Left lung (tissue), 10 donors: Measurements from ENCODE around the gene TMEM126B. TPM values are rescaled to one million over a fixed set of nuclear protein-coding genes. Genes with fewer than 3 reads are reported as not detected.
"Not testable (repeated sequence)": the region's sequence is repeated elsewhere in the genome, so short reads cannot be mapped to it uniquely, and the experiment has no call there.

Experiments
- ATAC-seq: fragments of 200-7000 bp; cut with Tn5 transposase; one replicate; pipeline ENCODE4 v1.9.1; 2020; ENCODE audit warnings: moderate library complexity
- DNase-seq, 4 donors: peaks; one replicate each; pipeline ENCODE4 v3.0.0-alpha.2; 2013 to 2020
- H3K27ac ChIP-seq, 2 donors: fragments of 200-600 bp; sonication (generic) in 1 of 2; one replicate each; pipeline versions ENCODE4 v1.5.0 to v1.8.0; 2020 to 2021
- H3K27me3 ChIP-seq, 2 donors: fragments of 200-600 bp; sonication (generic) in 1 of 2; one replicate each; pipeline versions ENCODE4 v1.5.0 to v1.8.0; 2020 to 2021
- H3K36me3 ChIP-seq, 2 donors: fragments of 200-600 bp; sonication (generic) in 1 of 2; one replicate each; pipeline versions ENCODE4 v1.5.0 to v1.8.0; 2020 to 2021
- H3K4me1 ChIP-seq, 2 donors: fragments of 200-600 bp; one replicate each; pipeline ENCODE4 v1.8.0; 2021
- H3K4me3 ChIP-seq, 2 donors: fragments of 200-600 bp; sonication (generic) in 1 of 2; one replicate each; pipeline versions ENCODE4 v1.5.0 to v1.8.0; 2020 to 2021; ENCODE audit warnings: mild to moderate bottlenecking in 1 of 2
- H3K9me3 ChIP-seq, 2 donors: fragments of 200-600 bp; sonication (generic) in 1 of 2; one replicate each; pipeline versions ENCODE4 v1.5.0 to v1.8.0; 2020 to 2021
- intact Hi-C, 2 donors: fragments of 100-400 bp; cut with DNase I; formaldehyde crosslinking; loops; one replicate each; pipeline versions ENCODE4 v1.11.2 to v1.14.2; 2022
- polyA plus RNA-seq, 6 donors: library from polyadenylated mRNA; unstranded; fragments of 120-200 nt; gene quantifications; one replicate each; pipeline ENCODE4 v1.2.1, GENCODE V29; 2013; ENCODE audit not compliant: insufficient read length in 6 of 6
- total RNA-seq, 2 donors: library from RNA; stranded (reverse); fragmentation: NEBNext Ultra II Directional; extraction: Animal tissue kit (Norgen Biotek cat#: 25700); gene quantifications; one replicate each; pipeline ENCODE4 v1.2.1, GENCODE V29; 2021
- TF ChIP-seq, protein P1 (sequence below), 2 donors: fragments of 200-600 bp; sonication (generic) in 1 of 2; IDR thresholded peaks; one replicate each; pipeline versions ENCODE4 v1.5.0 to v1.8.0; 2021; ENCODE audit warnings: antibody characterized with exemption in 2 of 2
- donor health status: DM: no; HTN: yes; CAD: no.
- donor health status: DM: no; HTN: no; CAD: no.

The TMEM126B gene
- total and polyA plus RNA-seq, 8 donors, result 50.8 to 61.3 (median 56.6) TPM

- TF ChIP-seq, protein P1, sequence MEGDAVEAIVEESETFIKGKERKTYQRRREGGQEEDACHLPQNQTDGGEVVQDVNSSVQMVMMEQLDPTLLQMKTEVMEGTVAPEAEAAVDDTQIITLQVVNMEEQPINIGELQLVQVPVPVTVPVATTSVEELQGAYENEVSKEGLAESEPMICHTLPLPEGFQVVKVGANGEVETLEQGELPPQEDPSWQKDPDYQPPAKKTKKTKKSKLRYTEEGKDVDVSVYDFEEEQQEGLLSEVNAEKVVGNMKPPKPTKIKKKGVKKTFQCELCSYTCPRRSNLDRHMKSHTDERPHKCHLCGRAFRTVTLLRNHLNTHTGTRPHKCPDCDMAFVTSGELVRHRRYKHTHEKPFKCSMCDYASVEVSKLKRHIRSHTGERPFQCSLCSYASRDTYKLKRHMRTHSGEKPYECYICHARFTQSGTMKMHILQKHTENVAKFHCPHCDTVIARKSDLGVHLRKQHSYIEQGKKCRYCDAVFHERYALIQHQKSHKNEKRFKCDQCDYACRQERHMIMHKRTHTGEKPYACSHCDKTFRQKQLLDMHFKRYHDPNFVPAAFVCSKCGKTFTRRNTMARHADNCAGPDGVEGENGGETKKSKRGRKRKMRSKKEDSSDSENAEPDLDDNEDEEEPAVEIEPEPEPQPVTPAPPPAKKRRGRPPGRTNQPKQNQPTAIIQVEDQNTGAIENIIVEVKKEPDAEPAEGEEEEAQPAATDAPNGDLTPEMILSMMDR (IDR thresholded peaks at IDR 0.05), result no peak
- Histone ChIP-seq H3K27ac (no peak overlapping the region), H3K9me3 (no peaks in the 10 kb centered on the region), H3K4me3 (no peak overlapping the region), H3K4me1 (peaks cover 0 to 4% of the 10 kb centered on the region in 2 donors), H3K27me3 (no peaks in the 10 kb centered on the region), H3K36me3 (no peaks in the 10 kb centered on the region)
- no peak for DNase-seq
- intact Hi-C loops, result no loop called here
- no peak for ATAC-seq
These were observed 39.8 kb downstream of the TMEM126B start for GRCh38 chr11:85668157-85668556.

- intact Hi-C loops, H3K4me3 ChIP-seq, H3K36me3 ChIP-seq, H3K4me1 ChIP-seq, ATAC-seq, H3K27me3 ChIP-seq, H3K27ac ChIP-seq, H3K9me3 ChIP-seq, DNase-seq: not testable (repeated sequence)
These were observed 42.7 kb downstream of the TMEM126B start for GRCh38 chr11:85670949-85671663.

- ATAC-seq (no peak), DNase-seq (no peak)
- H3K27ac ChIP-seq, result no peak overlapping the region
- intact Hi-C loops, result no loop called here
- H3K36me3 ChIP-seq, result no peaks in the 10 kb centered on the region
- H3K4me1 ChIP-seq, result no peaks in the 10 kb centered on the region
- no peaks in the 10 kb centered on the region for H3K27me3 ChIP-seq
- peaks cover 0 to 3% of the 10 kb centered on the region in 2 donors for H3K9me3 ChIP-seq
- TF ChIP-seq, protein P1 (IDR thresholded peaks at IDR 0.05), result no peak
- no peak overlapping the region for H3K4me3 ChIP-seq
These were observed 43.9 kb downstream of the TMEM126B start for GRCh38 chr11:85672105-85672902.

- Histone ChIP-seq H3K27me3 (no peaks in the 10 kb centered on the region), H3K4me3 (no peak overlapping the region), H3K27ac (no peak overlapping the region), H3K9me3 (peaks cover 0 to 3% of the 10 kb centered on the region in 2 donors), H3K36me3 (no peaks in the 10 kb centered on the region), H3K4me1 (no peaks in the 10 kb centered on the region)
- ATAC-seq, result no peak
- intact Hi-C loops, result no loop called here
- DNase-seq, result no peak
- TF ChIP-seq, protein P1 (IDR thresholded peaks at IDR 0.05), result no peak
These were observed 45.0 kb downstream of the TMEM126B start for GRCh38 chr11:85673393-85673792.

DNA sequence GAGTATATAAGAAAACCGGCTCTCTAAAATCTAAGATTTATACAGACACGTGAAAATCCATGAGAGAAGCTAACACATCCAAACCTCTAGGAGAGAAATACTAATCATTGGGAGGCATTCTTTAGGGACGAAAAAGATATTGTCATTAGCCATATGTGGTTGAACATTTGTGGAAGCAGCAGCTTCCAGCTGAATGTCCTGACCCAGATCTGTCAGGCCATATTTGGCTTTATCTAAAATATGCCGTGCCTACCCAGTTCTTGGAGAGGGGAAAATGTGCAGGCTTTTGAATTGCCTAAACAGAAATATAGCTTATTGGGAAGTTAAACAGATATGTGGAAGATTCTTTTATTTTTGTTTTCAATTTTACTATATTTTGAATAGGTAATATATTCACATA lies 51.2 kb downstream of the TMEM126B start:
- H3K27ac ChIP-seq, result no peak overlapping the region
- H3K27me3 ChIP-seq, result peaks cover 0 to 7% of the 10 kb centered on the region in 2 donors
- no peak for ATAC-seq
- no peaks in the 10 kb centered on the region for H3K9me3 ChIP-seq
- H3K4me1 ChIP-seq, result peaks cover 0 to 4% of the 10 kb centered on the region in 2 donors
- no peak overlapping the region for H3K4me3 ChIP-seq
- no peak for DNase-seq
- intact Hi-C loops, result no loop called here
- H3K36me3 ChIP-seq, result no peaks in the 10 kb centered on the region
- TF ChIP-seq, protein P1 (IDR thresholded peaks at IDR 0.05), result no peak
